Measurements from ENCODE around the gene TMEM33.
"Not testable (repeated sequence)": the region's sequence is repeated elsewhere in the genome, so short reads cannot be mapped to it uniquely, and the experiment has no call there.

TMEM33 gene
- 71.0 to 78.6 reads per million in 2 donors for total RNA-seq

- peak; percentile 40 for DNase-seq
These were observed at the start of gene TMEM33 for GRCh38 chr4:41934901-41935651. Gene TMEM33 (plus strand): TSS chr4:41935429. CDS start chr4:41935485, 56 bp downstream.

DNA sequence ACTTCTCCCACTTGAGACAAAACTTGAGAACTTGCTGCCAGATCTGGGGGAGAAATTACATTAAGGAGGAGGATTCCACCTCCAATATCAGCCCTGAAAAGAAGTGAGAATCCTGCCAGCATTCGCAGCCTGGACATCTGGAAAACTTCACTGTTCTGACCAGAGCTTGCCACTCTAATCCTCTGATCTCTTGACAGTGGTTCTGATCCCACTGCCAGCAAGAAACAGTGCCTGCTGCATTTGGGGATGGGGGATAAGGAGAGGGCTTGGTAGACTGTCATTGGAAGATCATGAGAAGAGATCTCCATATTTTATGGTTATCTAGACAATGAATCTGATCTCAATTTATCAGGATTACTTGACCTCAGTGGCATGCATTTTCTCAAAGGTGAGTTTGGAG lies 49.8 kb upstream of the TMEM33 start:
- DNase-seq, result no peak

DNA sequence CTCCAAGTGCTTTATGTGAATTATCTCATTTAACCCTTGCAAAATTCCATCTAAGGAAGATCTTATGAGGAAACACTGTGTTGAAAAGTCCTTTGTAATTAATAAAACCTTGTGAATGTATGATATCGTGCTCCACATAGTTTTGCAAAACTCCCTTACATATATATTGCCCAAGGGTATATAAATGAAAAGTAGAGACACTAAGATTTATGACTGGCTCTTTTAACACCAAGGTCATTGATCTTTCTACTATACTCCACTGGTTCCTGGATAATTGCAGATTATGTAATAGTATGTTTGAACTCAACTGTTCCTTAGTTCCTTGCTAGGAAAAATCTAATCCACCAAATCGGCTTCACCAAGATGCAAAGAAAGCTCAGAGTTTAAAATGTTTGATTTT lies 48.0 kb upstream of the TMEM33 start:
- no peak for DNase-seq

- no peak for DNase-seq
These were observed 47.2 kb upstream of the TMEM33 start for GRCh38 chr4:41887821-41888686.

DNA sequence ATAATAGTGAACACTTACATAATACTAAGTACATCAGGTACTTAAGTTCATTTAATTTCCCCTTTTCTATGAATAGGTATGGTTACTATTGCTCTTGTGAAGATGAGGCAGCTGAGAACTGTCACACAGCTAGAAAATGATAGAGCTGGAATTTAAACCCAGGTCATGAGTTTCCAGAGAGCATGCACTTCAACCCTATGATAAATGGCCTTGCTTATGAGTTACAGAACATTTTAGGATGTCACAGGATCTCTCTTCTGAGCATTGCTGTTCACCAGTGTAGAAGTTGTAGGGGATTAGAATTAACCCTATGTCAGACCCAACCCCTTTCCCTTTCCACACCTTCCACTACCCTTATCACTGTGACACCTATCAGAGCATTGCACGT lies 46.5 kb upstream of the TMEM33 start:
- no peak for DNase-seq

DNA sequence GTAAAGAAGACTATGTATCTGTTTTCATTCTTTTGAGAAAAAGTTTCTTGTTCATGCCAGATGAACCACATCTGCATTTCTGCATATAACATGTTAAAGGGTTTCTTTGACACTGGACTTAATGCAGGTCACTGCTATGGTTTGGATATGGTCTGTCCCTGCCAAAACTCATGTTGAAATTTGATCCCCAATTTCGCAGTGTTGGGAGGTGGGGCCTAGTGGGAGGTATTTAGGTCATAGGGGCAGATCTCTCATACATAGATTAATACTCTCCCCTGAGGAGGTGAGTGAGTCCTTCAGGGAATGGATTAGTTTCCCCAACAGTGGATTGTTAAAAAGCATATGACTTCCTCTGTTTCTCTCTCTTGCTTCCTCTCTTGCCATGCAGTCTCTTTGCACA lies 45.9 kb upstream of the TMEM33 start:
- DNase-seq, result no peak

- DNase-seq, result no peak
These were observed 45.1 kb upstream of the TMEM33 start for GRCh38 chr4:41890085-41890484.

DNA sequence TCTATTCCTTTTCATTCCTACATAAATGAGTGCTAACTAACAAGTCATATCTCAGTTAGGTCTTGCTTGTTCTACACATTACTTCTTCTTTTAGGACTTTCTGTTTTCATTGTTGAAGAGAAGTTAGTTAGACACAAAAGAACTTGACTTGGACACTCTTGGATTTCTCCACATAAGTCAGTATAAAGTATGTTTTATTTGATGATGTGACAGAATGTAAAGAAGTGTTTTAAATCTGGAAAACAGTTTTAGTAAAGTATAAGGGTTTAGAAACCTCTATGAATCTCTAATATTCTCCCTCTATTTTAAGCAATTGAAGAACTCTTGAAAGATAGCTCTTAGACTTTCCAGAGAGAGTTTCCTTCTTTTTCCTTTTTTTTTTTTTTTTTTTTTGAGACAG lies 38.6 kb upstream of the TMEM33 start:
- no peak for DNase-seq

- DNase-seq, result no peak
These were observed 37.5 kb upstream of the TMEM33 start for GRCh38 chr4:41897698-41898097.

- DNase-seq, result not testable (repeated sequence)
These were observed 26.1 kb upstream of the TMEM33 start for GRCh38 chr4:41909136-41909535.

DNA sequence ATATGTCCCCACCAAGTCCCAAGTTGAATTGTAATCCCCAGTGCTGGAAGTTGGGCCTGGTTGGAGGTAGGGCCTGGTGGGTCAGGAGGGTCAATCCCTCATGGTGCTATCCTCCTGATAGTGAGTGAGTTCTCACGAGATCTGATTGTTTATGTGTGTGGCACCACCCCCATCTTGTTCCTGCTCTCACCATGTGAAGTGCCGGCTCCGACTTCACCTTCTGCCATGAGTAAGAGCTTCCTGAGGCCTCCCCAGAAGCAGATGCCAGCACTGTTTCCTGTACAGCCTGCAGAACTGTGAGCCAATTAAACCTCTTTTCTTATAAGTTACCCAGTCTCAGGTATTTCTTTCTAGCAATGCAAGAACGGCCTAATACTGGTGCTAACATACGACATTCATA lies 22.7 kb upstream of the TMEM33 start:
- DNase-seq, result no peak

- no peak for DNase-seq
These were observed 21.7 kb upstream of the TMEM33 start for GRCh38 chr4:41913509-41913908.

GRCh38 chr4:41918278-41918677 lies 17.0 kb upstream of the TMEM33 start:
- DNase-seq, result no peak

GRCh38 chr4:41920416-41920815 lies 14.8 kb upstream of the TMEM33 start:
- not testable (repeated sequence) for DNase-seq

- no peak for DNase-seq
These were observed 13.8 kb upstream of the TMEM33 start for GRCh38 chr4:41921476-41921875.

GRCh38 chr4:41927796-41928499 lies 7.3 kb upstream of the TMEM33 start:
- DNase-seq, result no peak

DNA sequence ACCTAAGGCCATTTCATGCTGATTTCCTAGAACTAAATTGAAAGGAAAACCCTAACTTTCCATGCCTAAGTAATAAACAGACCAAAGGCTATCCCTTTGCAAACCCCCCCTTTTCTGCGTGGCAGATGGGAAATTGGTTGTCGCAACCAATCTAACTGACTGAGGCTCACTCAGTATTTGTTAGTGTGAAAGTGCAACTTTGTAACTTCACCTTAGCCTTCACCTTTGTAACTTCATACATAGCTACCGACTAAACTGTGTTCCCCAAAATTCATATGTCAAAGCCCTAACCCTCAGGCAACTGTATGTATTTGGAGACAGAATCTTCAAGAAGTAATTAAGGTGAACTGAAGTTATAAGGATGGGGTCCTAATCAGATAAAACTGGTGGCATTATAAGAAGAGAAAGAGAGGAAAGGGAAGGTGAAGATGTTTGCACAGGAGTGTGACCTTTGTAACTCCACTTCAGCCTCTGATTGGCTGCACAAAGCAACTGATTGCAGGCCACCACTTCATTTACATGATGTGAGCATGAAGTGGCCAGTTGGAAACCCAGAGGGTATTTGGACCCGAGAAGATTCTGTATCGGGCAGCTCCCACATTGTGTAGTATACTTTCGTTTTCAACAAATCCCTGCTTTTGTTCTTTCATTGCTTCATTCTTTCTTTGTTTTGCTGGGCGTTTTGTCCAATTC lies 4.9 kb upstream of the TMEM33 start:
- DNase-seq, result no peak

GRCh38 chr4:41932988-41933387 lies 2.2 kb upstream of the TMEM33 start:
- no peak for DNase-seq

GRCh38 chr4:41933997-41934503 lies 1.2 kb upstream of the TMEM33 start:
- no peak for DNase-seq

DNA sequence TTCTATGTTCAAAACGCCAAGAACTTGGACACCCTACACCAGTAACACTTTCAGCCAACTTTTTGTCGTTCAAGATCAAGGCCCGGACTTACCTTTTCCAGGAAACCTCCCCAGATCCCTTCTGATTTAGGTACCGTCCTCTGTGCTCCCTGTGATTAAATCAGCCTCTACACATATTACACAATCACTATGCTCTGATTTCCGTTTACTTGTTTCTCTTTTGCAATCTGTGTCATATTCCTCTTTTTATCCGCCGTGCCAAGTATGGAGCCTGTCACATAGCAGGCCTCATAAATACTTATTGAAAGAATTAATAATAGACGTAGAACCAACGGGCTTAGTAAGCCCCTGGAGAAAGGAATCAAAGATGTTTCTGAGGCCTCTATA lies 722 bp upstream of the TMEM33 start:
- no peak for DNase-seq

DNA sequence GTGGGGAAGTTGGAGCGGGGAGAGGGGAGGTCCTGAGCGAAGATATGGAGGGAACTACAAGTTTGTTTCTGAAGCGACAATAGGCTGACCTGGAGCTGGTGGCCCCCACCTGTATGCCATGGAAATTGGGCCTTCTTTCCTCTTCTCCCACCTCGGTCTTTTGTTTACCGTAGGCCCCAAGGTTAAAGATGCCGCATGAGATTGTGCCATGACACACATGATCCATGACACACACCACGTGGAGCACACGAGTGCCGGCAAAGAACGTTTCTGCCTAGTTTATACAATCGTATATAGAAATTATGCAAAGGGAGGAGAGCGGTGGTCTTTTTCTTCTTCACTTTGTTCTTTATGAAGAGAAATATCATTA lies 408 bp downstream of the TMEM33 start:
- DNase-seq, result no peak

GRCh38 chr4:41939016-41939626 lies 3.9 kb downstream of the TMEM33 start:
- DNase-seq, result no peak
